HepG2 (cell line): ENCODE results near the gene NSFL1C. TPM values are rescaled to one million over a fixed set of nuclear protein-coding genes. Genes with fewer than 3 reads are reported as not detected.

Source experiments
- GPN1 ChIP-seq: sonication (generic); formaldehyde crosslinking; IDR thresholded peaks from 2 replicates; pipeline ENCODE4 v1.5.1; 2020; ENCODE audit warnings: missing genetic modification reagents, borderline replicate concordance
- HHEX ChIP-seq: IDR thresholded peaks from 2 replicates; pipeline ENCODE4 v1.6.1; 2016; ENCODE audit warnings: control low read depth
- HOXD1 ChIP-seq: sonication (generic); formaldehyde crosslinking; IDR thresholded peaks from 2 replicates; pipeline ENCODE4 v1.5.0; 2020; ENCODE audit warnings: missing genetic modification reagents
- MAFF ChIP-seq: IDR thresholded peaks from 2 replicates; pipeline ENCODE4 v1.6.1; 2011; ENCODE audit warnings: low read depth, low read length, improper control_type of control experiment
- MEIS1 ChIP-seq: sonication (generic); formaldehyde crosslinking; IDR thresholded peaks from 2 replicates; pipeline ENCODE4 v1.9.0; 2021; ENCODE audit warnings: mild to moderate bottlenecking, missing genetic modification reagents, moderate library complexity, borderline replicate concordance
- NBN ChIP-seq: fragments of 450-650 bp; conservative IDR thresholded peaks from 2 replicates; pipeline ENCODE4 v1.6.1; 2017
- PAX8 ChIP-seq: sonication (generic); formaldehyde crosslinking; IDR thresholded peaks from 2 replicates; pipeline ENCODE4 v1.8.0; 2022; ENCODE audit warnings: mild to moderate bottlenecking, missing genetic modification reagents, borderline replicate concordance
- REL ChIP-seq: sonication (generic); formaldehyde crosslinking; conservative IDR thresholded peaks from 2 replicates; pipeline ENCODE4 v1.8.0; 2022; ENCODE audit warnings: mild to moderate bottlenecking, missing genetic modification reagents, moderate library complexity
- SKIL ChIP-seq: sonication (generic); formaldehyde crosslinking; IDR thresholded peaks from 2 replicates; pipeline ENCODE4 v1.8.0; 2022; ENCODE audit warnings: missing genetic modification reagents, mild to moderate bottlenecking, moderate library complexity, borderline replicate concordance
- YEATS4 ChIP-seq: sonication (generic); formaldehyde crosslinking; IDR thresholded peaks from 2 replicates; pipeline ENCODE4 v1.4.0; 2020; ENCODE audit warnings: missing genetic modification reagents, borderline replicate concordance
- ZBTB20 ChIP-seq: sonication (generic); formaldehyde crosslinking; IDR thresholded peaks from 2 replicates; pipeline ENCODE4 v1.8.1; 2023; ENCODE audit warnings: missing genetic modification reagents, low read depth, mild to moderate bottlenecking, borderline replicate concordance
- ZBTB26 ChIP-seq: IDR thresholded peaks from 2 replicates; pipeline ENCODE4 v1.6.1; 2016; ENCODE audit warnings: missing compliant biosample characterization, missing genetic modification reagents, borderline replicate concordance
- ZIK1 ChIP-seq: sonication (generic); formaldehyde crosslinking; IDR thresholded peaks from 2 replicates; pipeline ENCODE4 v1.5.0; 2020; ENCODE audit warnings: mild to moderate bottlenecking, low read depth, missing genetic modification reagents, borderline replicate concordance
- ZNF121 ChIP-seq: sonication (generic); formaldehyde crosslinking; IDR thresholded peaks from 2 replicates; pipeline ENCODE4 v1.5.0; 2020; ENCODE audit warnings: mild to moderate bottlenecking, missing genetic modification reagents
- ZNF382 ChIP-seq: sonication (generic); formaldehyde crosslinking; IDR thresholded peaks from 2 replicates; pipeline ENCODE4 v1.5.0; 2020; ENCODE audit warnings: missing genetic modification reagents, mild to moderate bottlenecking, borderline replicate concordance
- ZNF646 ChIP-seq: sonication (generic); formaldehyde crosslinking; IDR thresholded peaks from 2 replicates; pipeline ENCODE4 v1.9.0; 2021; ENCODE audit warnings: mild to moderate bottlenecking, missing genetic modification reagents
- ZNF652 ChIP-seq: IDR thresholded peaks from 2 replicates; pipeline ENCODE4 v1.6.1; 2016; ENCODE audit warnings: low read depth, borderline replicate concordance
- ZNF672 ChIP-seq: sonication (generic); formaldehyde crosslinking; IDR thresholded peaks from 2 replicates; pipeline ENCODE4 v1.8.1; 2022; ENCODE audit warnings: missing genetic modification reagents
- ZNF713 ChIP-seq: sonication (generic); formaldehyde crosslinking; IDR thresholded peaks from 2 replicates; pipeline ENCODE4 v1.4.0; 2020; ENCODE audit warnings: mild to moderate bottlenecking, missing genetic modification reagents
- ZNF75D ChIP-seq: sonication (generic); formaldehyde crosslinking; IDR thresholded peaks from 2 replicates; pipeline ENCODE4 v1.8.1; 2023; ENCODE audit warnings: missing genetic modification reagents, mild to moderate bottlenecking, borderline replicate concordance
- polyA plus RNA-seq, 8 experiments: library from polyadenylated mRNA; depleted of rRNA in 3 of 8; stranded (reverse) in 7 of 8; unstranded in 1 of 8; fragments of >200 nt; fragmentation: Illumina TruSeq in 4 of 8; extraction: Trizol in 4 of 8; gene quantifications; 2 replicates each; pipeline versions ENCODE4 v1.2.1 to v1.2.3, GENCODE V29; 2011 to 2016; ENCODE audit warnings: low read depth in 4 of 8, missing spikeins in 1 of 8, mixed read lengths in 1 of 8; ENCODE audit not compliant: insufficient read depth in 1 of 8
- total RNA-seq, 5 experiments: library from RNA; depleted of rRNA; stranded (reverse); fragments of >200 nt; fragmentation: Illumina TruSeq; extraction: Trizol; gene quantifications; 2 replicates each; pipeline ENCODE4 v1.2.3, GENCODE V29; 2016; ENCODE audit warnings: low read depth in 1 of 5

The NSFL1C gene
- total and polyA plus RNA-seq, 2 of the 13 experiments (the other 11 are each of a cell fraction or from before 2014, with no cell fraction given), result 22.9 to 62.7 TPM

DNA sequence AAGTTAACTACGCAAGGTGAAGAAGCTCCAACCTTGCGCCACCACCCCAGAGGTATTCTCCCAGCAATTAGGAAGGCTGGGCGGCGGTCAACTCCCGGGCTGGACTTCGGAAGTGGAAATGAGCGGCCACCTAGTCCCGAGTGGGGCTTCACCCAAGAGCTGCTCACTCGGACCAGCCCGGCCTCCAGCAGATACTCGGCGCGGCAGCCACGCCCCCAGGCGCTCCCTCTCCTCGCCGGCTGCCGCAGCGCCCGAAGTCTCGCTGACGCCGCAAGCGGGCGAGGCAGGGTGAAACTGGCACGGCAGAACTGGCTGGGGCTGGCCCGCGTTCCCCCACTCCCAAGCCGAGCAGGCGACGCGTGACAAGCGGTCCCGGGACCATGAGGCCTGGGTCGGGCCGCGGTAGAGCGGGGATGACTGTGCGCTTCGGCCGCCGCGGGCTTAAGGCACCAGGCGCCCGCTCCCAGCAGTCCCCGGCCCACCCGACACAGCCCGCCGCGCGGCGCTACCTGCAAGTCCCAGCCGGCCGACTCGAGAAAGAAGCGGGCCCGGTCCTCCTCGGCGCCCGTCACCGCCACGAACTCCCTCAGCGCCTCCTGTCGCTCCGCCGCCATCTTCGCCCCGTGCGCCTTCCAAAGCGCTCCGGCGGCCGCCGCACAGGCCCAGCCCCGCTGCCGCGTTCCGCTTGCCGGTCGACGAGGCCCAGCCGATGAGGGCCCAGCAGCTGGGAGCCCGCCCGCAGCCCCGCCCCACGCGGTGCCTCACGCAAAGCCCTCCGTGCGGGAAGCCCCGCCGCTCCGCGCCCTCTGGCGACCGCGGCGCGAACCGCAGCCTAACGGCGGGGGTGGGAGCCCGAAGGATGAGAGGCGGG, at the start of gene NSFL1C (continued):
- TF ChIP-seq ZNF646 (no peak), MEIS1 (CRISPR knock-in tag) (peak; percentile 98; the same call in 1 of the 2 replicates), ZNF121 (peak; percentile 71; the same call in 1 of the 2 replicates), REL (CRISPR knock-in tag) (peak; percentile 93), ZNF75D (CRISPR knock-in tag) (no peak), SKIL (CRISPR knock-in tag) (no peak), NBN (no peak), ZIK1 (CRISPR knock-in tag) (peak; percentile 98), ZNF672 (peak; percentile 98), ZNF652 (CRISPR knock-in tag) (no peak), ZNF382 (CRISPR knock-in tag) (no peak), ZBTB20 (CRISPR knock-in tag) (peak; percentile 89), ZBTB26 (peak; percentile 55), PAX8 (CRISPR knock-in tag) (peak; percentile 96), ZNF713 (CRISPR knock-in tag) (peak; percentile 94; the same call in 1 of the 2 replicates), GPN1 (CRISPR knock-in tag) (no peak; the same call in 1 of the 2 replicates), YEATS4 (CRISPR knock-in tag) (peak; percentile 100), MAFF (peak; percentile 15; the same call in 1 of the 2 replicates), HOXD1 (CRISPR knock-in tag) (peak; percentile 96), HHEX (CRISPR knock-in tag) (no peak; the same call in 1 of the 2 replicates)
